ENCODE results near the gene ANK2. TPM values are rescaled to one million over a fixed set of nuclear protein-coding genes. Genes with fewer than 3 reads are reported as not detected.

ANK2 gene
- total RNA-seq, 2 experiments from 2014 or later = 0.38 to 4.0 TPM

GRCh38 chr4:113080050-113080449 lies 30.6 kb downstream of the ANK2 start:
- TF ChIP-seq, protein P1, sequence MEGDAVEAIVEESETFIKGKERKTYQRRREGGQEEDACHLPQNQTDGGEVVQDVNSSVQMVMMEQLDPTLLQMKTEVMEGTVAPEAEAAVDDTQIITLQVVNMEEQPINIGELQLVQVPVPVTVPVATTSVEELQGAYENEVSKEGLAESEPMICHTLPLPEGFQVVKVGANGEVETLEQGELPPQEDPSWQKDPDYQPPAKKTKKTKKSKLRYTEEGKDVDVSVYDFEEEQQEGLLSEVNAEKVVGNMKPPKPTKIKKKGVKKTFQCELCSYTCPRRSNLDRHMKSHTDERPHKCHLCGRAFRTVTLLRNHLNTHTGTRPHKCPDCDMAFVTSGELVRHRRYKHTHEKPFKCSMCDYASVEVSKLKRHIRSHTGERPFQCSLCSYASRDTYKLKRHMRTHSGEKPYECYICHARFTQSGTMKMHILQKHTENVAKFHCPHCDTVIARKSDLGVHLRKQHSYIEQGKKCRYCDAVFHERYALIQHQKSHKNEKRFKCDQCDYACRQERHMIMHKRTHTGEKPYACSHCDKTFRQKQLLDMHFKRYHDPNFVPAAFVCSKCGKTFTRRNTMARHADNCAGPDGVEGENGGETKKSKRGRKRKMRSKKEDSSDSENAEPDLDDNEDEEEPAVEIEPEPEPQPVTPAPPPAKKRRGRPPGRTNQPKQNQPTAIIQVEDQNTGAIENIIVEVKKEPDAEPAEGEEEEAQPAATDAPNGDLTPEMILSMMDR (conservative IDR thresholded peaks at IDR 0.05; ENCODE audit: low read length) = no peak
- no peak for TF ChIP-seq EZH2phosphoT487 (IDR thresholded peaks at IDR 0.05; ENCODE audit: borderline replicate concordance, low read depth, low read length)
- Histone ChIP-seq H4K20me1 (ENCODE audit: insufficient read depth, low read length) (no peaks in the 10 kb centered on the region), H3K9me3 (ENCODE audit: low read length) (no peaks in the 10 kb centered on the region), H3K36me3 (ENCODE audit: insufficient read depth, low read length) (no peaks in the 10 kb centered on the region), H3K79me2 (ENCODE audit: insufficient read depth, low read depth, low read length) (no peaks in the 10 kb centered on the region), H3K4me1 (ENCODE audit: insufficient read depth, low read length, poor library complexity, severe bottlenecking) (no peaks in the 10 kb centered on the region), H2AFZ (ENCODE audit: low read length) (no peak overlapping the region), H3K4me2 (ENCODE audit: low read length) (no peak overlapping the region), H3K4me3 (ENCODE audit: low read depth, low read length, poor library complexity, severe bottlenecking) (no peak overlapping the region), H3K27ac (ENCODE audit: low read depth, low read length, poor library complexity, severe bottlenecking) (no peak overlapping the region), H3K9me2 (ENCODE audit: insufficient read depth, low read length) (no peaks in the 10 kb centered on the region)
- ChIA-PET CTCF (ENCODE audit: unreplicated experiment) (no interaction called here), POLR2A (no interaction called here)
- intact Hi-C loops (cut with micrococcal nuclease; ENCODE audit: unreplicated experiment) = no loop called here
- DNase-seq (ENCODE audit: low spot score) = no peak
- BruUV-seq (replicated peaks) = no TSS peak

GRCh38 chr4:113080624-113081023 lies 31.2 kb downstream of the ANK2 start:
- DNase-seq (ENCODE audit: low spot score) = no peak
- Histone ChIP-seq H2AFZ (ENCODE audit: low read length) (no peak overlapping the region), H3K36me3 (ENCODE audit: insufficient read depth, low read length) (no peaks in the 10 kb centered on the region)

GRCh38 chr4:113083346-113083745 lies 33.9 kb downstream of the ANK2 start:
- ChIA-PET CTCF (ENCODE audit: unreplicated experiment) (no interaction called here), POLR2A (no interaction called here)
- TF ChIP-seq EZH2phosphoT487 (IDR thresholded peaks at IDR 0.05; ENCODE audit: borderline replicate concordance, low read depth, low read length) = no peak
- TF ChIP-seq, protein P1 (conservative IDR thresholded peaks at IDR 0.05; ENCODE audit: low read length) = no peak
- Histone ChIP-seq H3K9me2 (ENCODE audit: insufficient read depth, low read length) (no peaks in the 10 kb centered on the region), H4K20me1 (ENCODE audit: insufficient read depth, low read length) (no peaks in the 10 kb centered on the region), H2AFZ (ENCODE audit: low read length) (no peak overlapping the region), H3K4me2 (ENCODE audit: low read length) (no peak overlapping the region), H3K9me3 (ENCODE audit: low read length) (no peaks in the 10 kb centered on the region), H3K27ac (ENCODE audit: low read depth, low read length, poor library complexity, severe bottlenecking) (no peak overlapping the region), H3K4me3 (ENCODE audit: low read depth, low read length, poor library complexity, severe bottlenecking) (no peak overlapping the region), H3K36me3 (ENCODE audit: insufficient read depth, low read length) (no peaks in the 10 kb centered on the region), H3K79me2 (ENCODE audit: insufficient read depth, low read depth, low read length) (no peaks in the 10 kb centered on the region), H3K4me1 (ENCODE audit: insufficient read depth, low read length, poor library complexity, severe bottlenecking) (no peaks in the 10 kb centered on the region)
- DNase-seq (ENCODE audit: low spot score) = no peak
- no TSS peak for BruUV-seq (replicated peaks)
- intact Hi-C loops (cut with micrococcal nuclease; ENCODE audit: unreplicated experiment) = no loop called here

More at GRCh38 chr4:113080624-113081023, 31.2 kb downstream of the ANK2 start:
- Histone ChIP-seq H3K9me2 (ENCODE audit: insufficient read depth, low read length) (no peaks in the 10 kb centered on the region), H3K9me3 (ENCODE audit: low read length) (no peaks in the 10 kb centered on the region), H3K27ac (ENCODE audit: low read depth, low read length, poor library complexity, severe bottlenecking) (no peak overlapping the region), H3K4me2 (ENCODE audit: low read length) (no peak overlapping the region), H3K4me3 (ENCODE audit: low read depth, low read length, poor library complexity, severe bottlenecking) (no peak overlapping the region), H3K4me1 (ENCODE audit: insufficient read depth, low read length, poor library complexity, severe bottlenecking) (no peaks in the 10 kb centered on the region), H4K20me1 (ENCODE audit: insufficient read depth, low read length) (no peaks in the 10 kb centered on the region), H3K79me2 (ENCODE audit: insufficient read depth, low read depth, low read length) (no peaks in the 10 kb centered on the region)
- CTCF ChIA-PET (ENCODE audit: unreplicated experiment) = no interaction called here
- no TSS peak for BruUV-seq (replicated peaks)
- TF ChIP-seq, protein P1 (conservative IDR thresholded peaks at IDR 0.05; ENCODE audit: low read length) = no peak
- no peak for TF ChIP-seq EZH2phosphoT487 (IDR thresholded peaks at IDR 0.05; ENCODE audit: borderline replicate concordance, low read depth, low read length)
- POLR2A ChIA-PET = interaction anchor here (0.5 kb wide), 1 partner anchor 1262 kb away, joined by 3 read pairs; no protein-coding TSS in a partner anchor
- intact Hi-C loops (cut with micrococcal nuclease; ENCODE audit: unreplicated experiment) = no loop called here
